ENCODE results near the gene LIN37. TPM values are rescaled to one million over a fixed set of nuclear protein-coding genes. Genes with fewer than 3 reads are reported as not detected.

Gene LIN37
- total RNA-seq: 10.1 TPM

GRCh38 chr19:35748106-35749020 lies at the start of gene LIN37:
Gene LIN37 (plus strand): TSS chr19:35748576. CDS start chr19:35748725, 149 bp downstream.
- peak; percentile 99 for DNase-seq (ENCODE audit: low spot score)

GRCh38 chr19:35702223-35703012 lies 46.0 kb upstream of the LIN37 start:
- peak; percentile 96 for DNase-seq (ENCODE audit: low spot score)

- DNase-seq (ENCODE audit: low spot score): no peak
These were observed 45.0 kb upstream of the LIN37 start for GRCh38 chr19:35703343-35703742.

GRCh38 chr19:35704218-35704617 lies 44.2 kb upstream of the LIN37 start, which contains the start of gene ZBTB32:
Gene ZBTB32 (plus strand): TSS chr19:35704558. CDS start chr19:35714627, 10,069 bp downstream.
- DNase-seq (ENCODE audit: low spot score): peak; percentile 40

- DNase-seq (ENCODE audit: low spot score): no peak
These were observed 40.0 kb upstream of the LIN37 start for GRCh38 chr19:35708391-35708790.

- DNase-seq (ENCODE audit: low spot score): no peak
These were observed 37.3 kb upstream of the LIN37 start for GRCh38 chr19:35710784-35711723.

GRCh38 chr19:35712567-35713505 lies 35.5 kb upstream of the LIN37 start:
- DNase-seq (ENCODE audit: low spot score): no peak

GRCh38 chr19:35713506-35713850 lies 34.9 kb upstream of the LIN37 start:
- DNase-seq (ENCODE audit: low spot score): no peak

- no peak for DNase-seq (ENCODE audit: low spot score)
These were observed 34.4 kb upstream of the LIN37 start for GRCh38 chr19:35713904-35714495.

GRCh38 chr19:35714601-35715354 lies 33.6 kb upstream of the LIN37 start:
- no peak for DNase-seq (ENCODE audit: low spot score)

- DNase-seq (ENCODE audit: low spot score): no peak
These were observed 33.0 kb upstream of the LIN37 start for GRCh38 chr19:35715355-35715809.

- DNase-seq (ENCODE audit: low spot score): peak; percentile 39
These were observed 32.2 kb upstream of the LIN37 start for GRCh38 chr19:35715981-35716800.

GRCh38 chr19:35716801-35717664 lies 31.3 kb upstream of the LIN37 start:
- DNase-seq (ENCODE audit: low spot score): peak; percentile 95

GRCh38 chr19:35717665-35718344 lies 30.6 kb upstream of the LIN37 start, which contains the start of gene KMT2B:
Gene KMT2B (plus strand): TSS chr19:35718003. CDS start chr19:35718019, 16 bp downstream.
- no peak for DNase-seq (ENCODE audit: low spot score)

- DNase-seq (ENCODE audit: low spot score): no peak
These were observed 29.9 kb upstream of the LIN37 start for GRCh38 chr19:35718345-35719041.
